Naive thymus-derived CD4-positive, alpha-beta T cell (primary cell): ENCODE data around the gene ENDOV. TPM values are rescaled to one million over a fixed set of nuclear protein-coding genes. Genes with fewer than 3 reads are reported as not detected.
A peak's percentile ranks its signal among the peaks of the same experiment; 100 is the strongest.

Experiments
- ATAC-seq: fragments of 150-1000 bp; cut with Tn5 transposase; 2 replicates; pipeline ENCODE4 v1.10.0; 2021; ENCODE audit warnings: mild to moderate bottlenecking, moderate library complexity
- CTCF ChIA-PET: fragments of 350-600 bp; sonication (Branson Sonifier 250); formaldehyde crosslinking; loops from one replicate; lab custom pipeline; 2021; ENCODE audit warnings: antibody characterized with exemption; lab: Charles Lee
- POLR2A ChIA-PET: fragments of 350-600 bp; sonication (Branson Sonifier 250); formaldehyde crosslinking; loops from one replicate; lab custom pipeline; 2021; ENCODE audit warnings: antibody characterized with exemption, inconsistent platforms; lab: Charles Lee
- DNase-seq, 9 donors: peaks; one replicate each; pipeline versions ENCODE4 v3.0.0 to v3.0.0-alpha.2; 2020 to 2022; ENCODE audit warnings: mixed read lengths in 1 of 9
- H3K27ac ChIP-seq: one replicate; pipeline ENCODE4 v1.7.0; 2013; ENCODE audit warnings: mild to moderate bottlenecking, low read depth, low read length, moderate library complexity
- H3K27me3 ChIP-seq, 2 donors: one replicate each; pipeline ENCODE4 v1.7.0; 2013; ENCODE audit warnings: low read length in 2 of 2, mild to moderate bottlenecking in 2 of 2, moderate library complexity in 2 of 2; ENCODE audit not compliant: control insufficient read depth in 2 of 2, insufficient read depth in 2 of 2
- H3K36me3 ChIP-seq, 3 experiments: 1 replicate in 2 of 3; 2 replicates in 1 of 3; pipeline ENCODE4 v1.7.0; 2013; ENCODE audit warnings: low read length in 3 of 3, mild to moderate bottlenecking in 3 of 3, moderate library complexity in 1 of 3; ENCODE audit not compliant: insufficient read depth in 3 of 3, control insufficient read depth in 2 of 3
- H3K4me1 ChIP-seq, 2 donors: one replicate each; pipeline ENCODE4 v1.7.0; 2013; ENCODE audit warnings: low read length in 2 of 2, mild to moderate bottlenecking in 2 of 2, moderate library complexity in 1 of 2; ENCODE audit not compliant: control insufficient read depth in 2 of 2, insufficient read depth in 2 of 2
- H3K4me3 ChIP-seq: 2 replicates; pipeline ENCODE4 v1.7.0; 2013; ENCODE audit warnings: mild to moderate bottlenecking, low read length
- H3K9me3 ChIP-seq, 3 experiments: 1 replicate in 2 of 3; 2 replicates in 1 of 3; pipeline ENCODE4 v1.7.0; 2013; ENCODE audit warnings: low read length in 3 of 3; ENCODE audit not compliant: control insufficient read depth in 2 of 3
- H3K27ac Mint-ChIP-seq, 9 donors: one replicate each; pipeline ENCODE4 v1.8.0; 2020 to 2022; ENCODE audit warnings: mixed read lengths in 9 of 9, mild to moderate bottlenecking in 8 of 9, moderate library complexity in 5 of 9, inconsistent platforms in 2 of 9
- H3K27me3 Mint-ChIP-seq, 5 donors: one replicate each; pipeline ENCODE4 v1.8.0; 2021 to 2022; ENCODE audit warnings: mixed read lengths in 5 of 5, mild to moderate bottlenecking in 1 of 5
- H3K36me3 Mint-ChIP-seq, 5 donors: one replicate each; pipeline ENCODE4 v1.8.0; 2020 to 2022; ENCODE audit warnings: mixed read lengths in 5 of 5, mild to moderate bottlenecking in 3 of 5, inconsistent platforms in 1 of 5
- H3K4me1 Mint-ChIP-seq, 7 donors: one replicate each; pipeline ENCODE4 v1.8.0; 2020 to 2022; ENCODE audit warnings: mixed read lengths in 7 of 7, mild to moderate bottlenecking in 3 of 7, inconsistent platforms in 1 of 7
- H3K4me3 Mint-ChIP-seq, 10 donors: one replicate each; pipeline ENCODE4 v1.8.0; 2020 to 2022; ENCODE audit warnings: mild to moderate bottlenecking in 10 of 10, mixed read lengths in 10 of 10, moderate library complexity in 6 of 10, inconsistent platforms in 2 of 10
- H3K9me3 Mint-ChIP-seq, 11 donors: one replicate each; pipeline ENCODE4 v1.8.0; 2020 to 2022; ENCODE audit warnings: mixed read lengths in 11 of 11, mild to moderate bottlenecking in 4 of 11, inconsistent platforms in 1 of 11, moderate library complexity in 1 of 11
- intact Hi-C, 2 donors: fragments of 100-400 bp; cut with micrococcal nuclease; formaldehyde crosslinking; loops; one replicate each; pipeline ENCODE4 v1.15.1; 2023
- polyA plus RNA-seq, 2 donors: library from polyadenylated mRNA; unstranded; fragments of 300-500 nt; fragmentation: Illumina TruSeq; gene quantifications; one replicate each; pipeline ENCODE4 v1.2.3, GENCODE V29; 2021
- total RNA-seq, 6 experiments: library from RNA in 5 of 6; stranded (reverse) in 5 of 6; gene quantifications; 1 replicate in 5 of 6; 2 replicates in 1 of 6; pipeline ENCODE4 v1.2.3 and lab custom pipeline; 2021 to 2026

The ENDOV gene
- total and polyA plus RNA-seq, 7 experiments from 2014 or later = 7.5 to 26.5 (median 20.9) TPM

GRCh38 chr17:80454557-80455335 lies 39.8 kb downstream of the ENDOV start:
- peaks cover 0 to 2% (median 0%) of the 10 kb centered on the region in 11 donors for H3K9me3 Mint-ChIP-seq
- POLR2A ChIA-PET = interaction anchor here (0.5 to 1.8 kb wide), 31 partner anchors 9 to 784 kb away, joined by 3 to 11 read pairs (median 4); partner anchors contain the start of genes NDUFAF8, RPTOR and TEPSIN
- H3K4me3 ChIP-seq = peak overlapping the region; percentile 83

GRCh38 chr17:80455336-80455710 lies 40.4 kb downstream of the ENDOV start:
- ChIA-PET CTCF (no interaction called here), POLR2A (interaction anchor here (0.5 to 1.8 kb wide), 20 partner anchors 9 to 580 kb away, joined by 3 to 11 read pairs (median 4); partner anchors contain the start of gene RPTOR)
- intact Hi-C loops = loop anchor here (2.0 to 10.0 kb wide), 7 partner anchors 19 to 1409 kb away; partner anchors contain the start of genes BAIAP2 (in 1 of the 2), FAAP100 (in 1 of the 2), P4HB (in 1 of the 2) and RPTOR (in 1 of the 2)
- H3K27me3 Mint-ChIP-seq = peaks cover 0 to 25% (median 21%) of the 10 kb centered on the region in 5 donors
- Histone ChIP-seq H3K27me3 (peaks cover 0 to 3% of the 10 kb centered on the region in 2 donors), H3K4me3 (peak overlapping the region; percentile 83), H3K27ac (peak overlapping the region; percentile 100), H3K4me1 (peaks cover 11 to 14% of the 10 kb centered on the region in 2 donors), H3K9me3 (no peaks in the 10 kb centered on the region), H3K36me3 (peaks cover 0 to 7% (median 0%) of the 10 kb centered on the region in 3 experiments)
- peak overlapping the region; percentile 89 to 99 (median 95) for H3K27ac Mint-ChIP-seq
- peaks cover 0 to 3% (median 0%) of the 10 kb centered on the region in 5 donors for H3K36me3 Mint-ChIP-seq
- no peak for DNase-seq
- H3K9me3 Mint-ChIP-seq = peaks cover 0 to 2% (median 0%) of the 10 kb centered on the region in 11 donors
- H3K4me3 Mint-ChIP-seq = peak overlapping the region; percentile 86 to 98 (median 92)
- peaks cover 0 to 35% (median 15%) of the 10 kb centered on the region in 7 donors for H3K4me1 Mint-ChIP-seq
- ATAC-seq = peak; percentile 28

More at GRCh38 chr17:80454557-80455335, 39.8 kb downstream of the ENDOV start:
- H3K4me1 ChIP-seq = peaks cover 11 to 14% of the 10 kb centered on the region in 2 donors
- Mint-ChIP-seq H3K36me3 (peaks cover 0 to 3% (median 0%) of the 10 kb centered on the region in 5 donors), H3K27ac (peak overlapping the region; percentile 94 to 99 (median 95)), H3K4me3 (peak overlapping the region; percentile 86 to 98 (median 92)), H3K27me3 (peaks cover 0 to 22% (median 20%) of the 10 kb centered on the region in 5 donors), H3K4me1 (peaks cover 0 to 35% (median 15%) of the 10 kb centered on the region in 7 donors)
- CTCF ChIA-PET = no interaction called here
- peak; percentile 91 to 97 (median 95) for DNase-seq
- no peaks in the 10 kb centered on the region for H3K9me3 ChIP-seq
- peaks cover 0 to 3% of the 10 kb centered on the region in 2 donors for H3K27me3 ChIP-seq
- ATAC-seq = peak; percentile 95
- H3K27ac ChIP-seq = peak overlapping the region; percentile 100
- intact Hi-C loops = loop anchor here (1.0 to 10.0 kb wide), 9 partner anchors 20 to 1410 kb away; partner anchors contain the start of genes ENDOV (in 2 of the 2), FAAP100 (in 2 of the 2), BAIAP2 (in 1 of the 2) and P4HB (in 1 of the 2)
- H3K36me3 ChIP-seq = peaks cover 0 to 7% (median 0%) of the 10 kb centered on the region in 3 experiments

GRCh38 chr17:80455784-80456183 lies 40.8 kb downstream of the ENDOV start:
- no peak overlapping the region for H3K4me3 ChIP-seq
- DNase-seq (no peak), ATAC-seq (no peak)
- peaks cover 0 to 7% (median 0%) of the 10 kb centered on the region in 3 experiments for H3K36me3 ChIP-seq
- no peaks in the 10 kb centered on the region for H3K9me3 ChIP-seq
- CTCF ChIA-PET = no interaction called here
- H3K4me1 Mint-ChIP-seq = peaks cover 0 to 35% (median 15%) of the 10 kb centered on the region in 7 donors
- peaks cover 11 to 14% of the 10 kb centered on the region in 2 donors for H3K4me1 ChIP-seq
- H3K27ac Mint-ChIP-seq = peak overlapping the region; percentile 84 to 98 (median 95)
- peaks cover 0 to 2% (median 0%) of the 10 kb centered on the region in 11 donors for H3K9me3 Mint-ChIP-seq
- peaks cover 0 to 3% of the 10 kb centered on the region in 2 donors for H3K27me3 ChIP-seq
- peak overlapping the region; percentile 100 for H3K27ac ChIP-seq
- peak overlapping the region; percentile 86 to 98 (median 92) for H3K4me3 Mint-ChIP-seq
- peaks cover 0 to 3% (median 0%) of the 10 kb centered on the region in 5 donors for H3K36me3 Mint-ChIP-seq
- H3K27me3 Mint-ChIP-seq = peaks cover 4 to 28% (median 21%) of the 10 kb centered on the region in 5 donors
- intact Hi-C loops = loop anchor here (2.0 to 10.0 kb wide), 7 partner anchors 19 to 1409 kb away; partner anchors contain the start of genes BAIAP2 (in 1 of the 2), FAAP100 (in 1 of the 2), P4HB (in 1 of the 2) and RPTOR (in 1 of the 2)
- POLR2A ChIA-PET = interaction anchor here (0.5 to 1.7 kb wide), 3 partner anchors 436 to 560 kb away, joined by 3 to 7 read pairs (median 4); no protein-coding TSS in a partner anchor

GRCh38 chr17:80456465-80457235 lies 41.7 kb downstream of the ENDOV start:
- ChIA-PET CTCF (no interaction called here), POLR2A (interaction anchor here (0.7 kb wide), 1 partner anchor 416 kb away, joined by 3 read pairs; no protein-coding TSS in a partner anchor)
- H3K9me3 Mint-ChIP-seq = peaks cover 0 to 2% (median 0%) of the 10 kb centered on the region in 11 donors
- H3K4me3 ChIP-seq = no peak overlapping the region
- peaks cover 9 to 33% (median 21%) of the 10 kb centered on the region in 5 donors for H3K27me3 Mint-ChIP-seq
- H3K27ac Mint-ChIP-seq = peak overlapping the region in 4 of 9 donors; percentile 46 to 69 (median 56)
- peaks cover 0 to 7% (median 0%) of the 10 kb centered on the region in 3 experiments for H3K36me3 ChIP-seq
- intact Hi-C loops = loop anchor here (10.0 kb wide), 5 partner anchors 248 to 1408 kb away; partner anchors contain the start of genes BAIAP2 (in 1 of the 2), FAAP100 (in 1 of the 2) and P4HB (in 1 of the 2)
- peaks cover 0 to 3% (median 0%) of the 10 kb centered on the region in 5 donors for H3K36me3 Mint-ChIP-seq
- H3K27me3 ChIP-seq = peaks cover 0 to 3% of the 10 kb centered on the region in 2 donors
- no peak for ATAC-seq
- no peak for DNase-seq
- peaks cover 11 to 14% of the 10 kb centered on the region in 2 donors for H3K4me1 ChIP-seq
- no peak overlapping the region for H3K27ac ChIP-seq
- peak overlapping the region in 6 of 10 donors; percentile 21 to 61 (median 26) for H3K4me3 Mint-ChIP-seq
- H3K4me1 Mint-ChIP-seq = peaks cover 0 to 35% (median 15%) of the 10 kb centered on the region in 7 donors
- H3K9me3 ChIP-seq = no peaks in the 10 kb centered on the region

GRCh38 chr17:80457236-80457856 lies 42.4 kb downstream of the ENDOV start:
- ChIA-PET POLR2A (interaction anchor here (0.6 kb wide), 1 partner anchor 191 kb away, joined by 3 read pairs; no protein-coding TSS in a partner anchor), CTCF (no interaction called here)
- Mint-ChIP-seq H3K9me3 (peaks cover 0 to 1% (median 0%) of the 10 kb centered on the region in 11 donors), H3K4me3 (peak overlapping the region in 6 of 10 donors; percentile 6 to 54 (median 20)), H3K27ac (peak overlapping the region in 2 of 9 donors; percentile 28 to 49), H3K27me3 (peaks cover 9 to 35% (median 26%) of the 10 kb centered on the region in 5 donors), H3K36me3 (peaks cover 0 to 3% (median 0%) of the 10 kb centered on the region in 5 donors), H3K4me1 (peaks cover 0 to 35% (median 15%) of the 10 kb centered on the region in 7 donors)
- no peak for DNase-seq
- peaks cover 0 to 3% of the 10 kb centered on the region in 2 donors for H3K27me3 ChIP-seq
- intact Hi-C loops = loop anchor here (10.0 kb wide), 5 partner anchors 247 to 1407 kb away; partner anchors contain the start of genes BAIAP2 (in 1 of the 2), FAAP100 (in 1 of the 2) and P4HB (in 1 of the 2)
- no peaks in the 10 kb centered on the region for H3K9me3 ChIP-seq
- H3K27ac ChIP-seq = no peak overlapping the region
- H3K4me3 ChIP-seq = no peak overlapping the region
- H3K4me1 ChIP-seq = peaks cover 11 to 14% of the 10 kb centered on the region in 2 donors
- peaks cover 0 to 7% (median 0%) of the 10 kb centered on the region in 3 experiments for H3K36me3 ChIP-seq
- ATAC-seq = no peak
